ENCODE data around the gene IRF2BP2. TPM values are rescaled to one million over a fixed set of nuclear protein-coding genes. Genes with fewer than 3 reads are reported as not detected.

IRF2BP2 gene
- total and polyA plus RNA-seq, 2 of the 13 experiments (the other 11 are each of a cell fraction or from before 2014, with no cell fraction given), result 140 to 147 TPM

DNA sequence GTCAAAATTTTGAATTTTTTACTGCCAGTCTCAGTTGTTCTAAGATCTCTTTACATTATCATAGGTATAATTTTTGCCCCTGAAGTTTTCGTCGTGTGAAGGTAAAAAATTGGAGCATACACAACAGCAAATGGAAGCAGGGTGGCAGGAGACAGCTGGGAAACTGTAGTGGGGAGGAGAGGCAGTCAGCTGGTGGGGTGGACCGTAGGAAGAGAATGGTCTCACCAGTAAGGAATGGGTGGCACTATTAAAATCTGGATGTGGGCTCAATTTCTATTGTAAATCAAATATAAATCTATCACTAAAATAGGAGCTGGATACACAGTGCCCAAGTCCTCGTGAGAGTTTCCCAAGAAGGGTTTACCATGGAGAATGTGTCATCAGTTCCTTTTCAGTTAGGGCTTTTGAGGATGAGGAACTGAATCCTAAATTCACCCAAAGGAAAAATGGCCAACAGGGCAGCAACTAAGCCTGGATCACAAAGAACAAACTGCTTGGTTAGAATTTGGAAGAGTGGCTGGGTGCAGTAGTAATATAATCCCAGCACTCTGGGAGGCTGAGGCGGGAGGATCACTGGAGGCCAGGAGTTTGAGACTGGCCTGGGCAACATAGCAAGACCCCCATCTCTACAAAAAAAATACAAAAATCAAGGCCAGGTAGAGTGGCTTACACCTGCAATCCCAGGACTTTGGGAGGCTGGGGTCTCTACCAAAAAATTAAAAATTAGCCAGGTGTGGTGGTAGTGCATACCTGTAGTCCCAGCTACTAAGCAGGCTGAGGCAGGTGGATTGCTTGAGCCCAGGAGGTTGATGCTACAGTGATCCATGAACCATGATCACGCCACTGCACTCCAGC lies 10.5 kb upstream of the IRF2BP2 start (continued):
- no peak for TF ChIP-seq AHDC1 (CRISPR knock-in tag; IDR thresholded peaks at IDR 0.05; ENCODE audit: borderline replicate concordance)
- no peak for TF ChIP-seq SOX13 (IDR thresholded peaks at IDR 0.05)
- TF ChIP-seq SOX13 (CRISPR knock-in tag; conservative IDR thresholded peaks at IDR 0.05 in 1 of 2, IDR thresholded peaks at IDR 0.05 in 1 of 2), result peak in 1 of 2 experiments; percentile 45; a peak in 1 of 4 replicates
- no peak for TF ChIP-seq ZNF570 (CRISPR knock-in tag; IDR thresholded peaks at IDR 0.05; ENCODE audit: borderline replicate concordance)
- TF ChIP-seq EZH2 (conservative IDR thresholded peaks at IDR 0.05; ENCODE audit: low read depth, low read length), result no peak
- TF ChIP-seq ISL2 (CRISPR knock-in tag; IDR thresholded peaks at IDR 0.05), result no peak; the same call in 1 of the 2 replicates
- no peak for TF ChIP-seq TEAD2 (CRISPR knock-in tag; IDR thresholded peaks at IDR 0.05)
- TF ChIP-seq, protein P1, sequence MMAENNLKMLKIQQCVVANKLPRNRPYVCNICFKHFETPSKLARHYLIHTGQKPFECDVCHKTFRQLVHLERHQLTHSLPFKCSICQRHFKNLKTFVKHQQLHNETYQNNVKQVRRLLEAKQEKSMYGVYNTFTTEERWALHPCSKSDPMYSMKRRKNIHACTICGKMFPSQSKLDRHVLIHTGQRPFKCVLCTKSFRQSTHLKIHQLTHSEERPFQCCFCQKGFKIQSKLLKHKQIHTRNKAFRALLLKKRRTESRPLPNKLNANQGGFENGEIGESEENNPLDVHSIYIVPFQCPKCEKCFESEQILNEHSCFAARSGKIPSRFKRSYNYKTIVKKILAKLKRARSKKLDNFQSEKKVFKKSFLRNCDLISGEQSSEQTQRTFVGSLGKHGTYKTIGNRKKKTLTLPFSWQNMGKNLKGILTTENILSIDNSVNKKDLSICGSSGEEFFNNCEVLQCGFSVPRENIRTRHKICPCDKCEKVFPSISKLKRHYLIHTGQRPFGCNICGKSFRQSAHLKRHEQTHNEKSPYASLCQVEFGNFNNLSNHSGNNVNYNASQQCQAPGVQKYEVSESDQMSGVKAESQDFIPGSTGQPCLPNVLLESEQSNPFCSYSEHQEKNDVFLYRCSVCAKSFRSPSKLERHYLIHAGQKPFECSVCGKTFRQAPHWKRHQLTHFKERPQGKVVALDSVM (CRISPR knock-in tag; IDR thresholded peaks at IDR 0.05), result peak; percentile 100
- no peak for TF ChIP-seq ZNF263 (CRISPR knock-in tag; IDR thresholded peaks at IDR 0.05)
- TF ChIP-seq NFE2L1 (CRISPR knock-in tag; IDR thresholded peaks at IDR 0.05; ENCODE audit: borderline replicate concordance), result no peak
- TF ChIP-seq WIZ (CRISPR knock-in tag; IDR thresholded peaks at IDR 0.05), result no peak
- peak; percentile 12 for TF ChIP-seq ASH2L (IDR thresholded peaks at IDR 0.05; ENCODE audit: insufficient read length, low read depth, low read length)
- no peak for TF ChIP-seq SMAD9 (CRISPR knock-in tag; IDR thresholded peaks at IDR 0.05)
- no peak for TF ChIP-seq FOXK1 (CRISPR knock-in tag; IDR thresholded peaks at IDR 0.05; ENCODE audit: borderline replicate concordance, low read depth)
- TF ChIP-seq RNF2 (conservative IDR thresholded peaks at IDR 0.05; ENCODE audit: low read depth), result no peak
- TF ChIP-seq ZZZ3 (CRISPR knock-in tag; IDR thresholded peaks at IDR 0.05; ENCODE audit: borderline replicate concordance), result no peak
- 0 out of 2 replicates have a peak, but pooled peaks have one; percentile 48 for TF ChIP-seq ZNF766 (CRISPR knock-in tag; IDR thresholded peaks at IDR 0.05; ENCODE audit: borderline replicate concordance)
- TF ChIP-seq, protein P2, sequence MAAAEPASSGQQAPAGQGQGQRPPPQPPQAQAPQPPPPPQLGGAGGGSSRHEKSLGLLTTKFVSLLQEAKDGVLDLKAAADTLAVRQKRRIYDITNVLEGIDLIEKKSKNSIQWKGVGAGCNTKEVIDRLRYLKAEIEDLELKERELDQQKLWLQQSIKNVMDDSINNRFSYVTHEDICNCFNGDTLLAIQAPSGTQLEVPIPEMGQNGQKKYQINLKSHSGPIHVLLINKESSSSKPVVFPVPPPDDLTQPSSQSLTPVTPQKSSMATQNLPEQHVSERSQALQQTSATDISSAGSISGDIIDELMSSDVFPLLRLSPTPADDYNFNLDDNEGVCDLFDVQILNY (CRISPR knock-in tag; conservative IDR thresholded peaks at IDR 0.05), result no peak

Data from HepG2 (cell line).